ENCODE measurements around the gene CAMTA1. TPM values are rescaled to one million over a fixed set of nuclear protein-coding genes. Genes with fewer than 3 reads are reported as not detected.

CAMTA1 gene
- total RNA-seq, 4 donors from 2014 or later: 45.3 to 68.9 (median 62.0) TPM

DNA sequence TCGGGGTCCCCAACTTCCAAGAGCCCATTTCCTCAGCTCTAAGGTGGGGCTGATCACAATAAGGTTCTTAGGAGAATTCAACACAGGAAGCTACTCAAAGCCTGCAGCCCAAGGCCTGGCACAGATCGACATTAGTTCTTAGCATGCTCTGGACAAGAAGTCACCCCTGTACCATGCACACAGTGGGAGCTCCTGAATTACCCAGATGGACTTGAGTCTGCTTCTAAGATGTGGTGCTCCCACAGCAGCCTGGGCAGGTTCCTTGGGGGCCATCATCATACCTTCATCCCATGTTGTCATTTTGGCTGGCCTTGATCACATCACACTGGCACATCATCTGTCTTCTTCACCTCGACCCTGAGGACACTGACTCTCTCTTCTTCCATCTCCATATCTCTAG is 832.6 kb downstream of the CAMTA1 start:
- DNase-seq (ENCODE audit: low spot score) (no peak), ATAC-seq (ENCODE audit: low FRiP score) (no peak)
- TF ChIP-seq, protein P1, sequence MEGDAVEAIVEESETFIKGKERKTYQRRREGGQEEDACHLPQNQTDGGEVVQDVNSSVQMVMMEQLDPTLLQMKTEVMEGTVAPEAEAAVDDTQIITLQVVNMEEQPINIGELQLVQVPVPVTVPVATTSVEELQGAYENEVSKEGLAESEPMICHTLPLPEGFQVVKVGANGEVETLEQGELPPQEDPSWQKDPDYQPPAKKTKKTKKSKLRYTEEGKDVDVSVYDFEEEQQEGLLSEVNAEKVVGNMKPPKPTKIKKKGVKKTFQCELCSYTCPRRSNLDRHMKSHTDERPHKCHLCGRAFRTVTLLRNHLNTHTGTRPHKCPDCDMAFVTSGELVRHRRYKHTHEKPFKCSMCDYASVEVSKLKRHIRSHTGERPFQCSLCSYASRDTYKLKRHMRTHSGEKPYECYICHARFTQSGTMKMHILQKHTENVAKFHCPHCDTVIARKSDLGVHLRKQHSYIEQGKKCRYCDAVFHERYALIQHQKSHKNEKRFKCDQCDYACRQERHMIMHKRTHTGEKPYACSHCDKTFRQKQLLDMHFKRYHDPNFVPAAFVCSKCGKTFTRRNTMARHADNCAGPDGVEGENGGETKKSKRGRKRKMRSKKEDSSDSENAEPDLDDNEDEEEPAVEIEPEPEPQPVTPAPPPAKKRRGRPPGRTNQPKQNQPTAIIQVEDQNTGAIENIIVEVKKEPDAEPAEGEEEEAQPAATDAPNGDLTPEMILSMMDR (IDR thresholded peaks at IDR 0.05): no peak

DNA sequence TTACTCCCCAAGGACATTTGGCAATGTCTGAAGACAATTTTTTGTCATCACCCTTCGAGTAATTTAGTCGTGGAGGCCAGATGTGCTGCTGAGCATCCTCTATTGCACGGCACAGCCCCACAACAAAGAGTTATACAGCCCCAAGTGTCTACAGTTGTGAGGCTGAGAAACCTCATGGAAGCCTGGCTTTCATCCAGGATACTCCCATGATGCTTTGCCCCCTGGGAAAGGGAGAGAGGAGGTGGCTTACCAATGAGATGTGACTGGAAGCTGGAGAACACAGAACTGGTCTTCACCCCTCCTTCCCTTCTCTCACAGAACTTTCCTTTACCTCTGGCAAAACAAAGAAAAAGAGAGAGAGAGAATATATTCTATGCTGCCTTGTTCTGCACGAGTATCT is 834.9 kb downstream of the CAMTA1 start:
- no peak for ATAC-seq (ENCODE audit: low FRiP score)
- no peak for DNase-seq (ENCODE audit: low spot score)
- TF ChIP-seq, protein P1 (IDR thresholded peaks at IDR 0.05): no peak

DNA sequence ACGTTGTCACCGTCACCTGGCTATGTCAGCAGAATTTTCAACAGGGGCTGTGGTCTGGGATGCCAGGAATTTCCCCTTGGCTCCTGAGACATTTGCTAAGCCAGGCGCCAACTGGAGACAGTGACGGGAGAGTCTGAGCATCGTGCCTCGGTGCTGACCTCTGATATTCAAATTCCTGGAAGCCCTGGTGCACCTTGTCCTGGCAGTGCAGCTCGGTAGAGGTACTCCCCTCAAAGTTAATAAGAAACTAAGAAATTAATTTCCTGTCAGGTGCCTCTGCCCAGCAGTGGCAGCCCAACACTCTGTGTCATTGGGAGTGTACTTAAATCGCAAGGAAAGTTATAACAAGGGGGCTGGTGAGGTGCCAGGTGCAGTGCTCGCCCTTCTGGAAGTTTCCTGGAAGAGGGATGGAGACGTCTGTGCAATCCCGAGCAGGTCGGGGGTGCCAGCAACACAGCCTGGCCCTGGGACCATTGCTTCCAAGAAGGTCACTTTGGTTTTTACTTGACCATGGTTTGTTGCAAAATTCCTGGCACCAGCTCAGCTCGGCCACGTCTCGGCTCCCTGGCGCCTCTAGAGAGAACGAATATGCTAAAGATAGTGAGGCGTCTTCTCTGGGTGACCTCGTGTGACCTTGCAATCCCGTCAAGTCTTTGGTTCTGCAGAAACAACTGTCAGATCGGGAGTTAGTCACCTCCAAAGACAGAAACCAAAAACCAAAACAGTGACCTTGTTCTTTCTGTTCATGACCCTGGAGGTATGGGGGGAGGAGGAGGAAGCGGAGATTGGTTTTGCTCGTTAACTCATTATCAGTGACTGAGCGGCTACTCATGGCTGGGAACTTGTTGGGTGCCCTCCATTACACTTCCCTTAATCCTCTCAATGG is 836.3 kb downstream of the CAMTA1 start:
- DNase-seq (ENCODE audit: low spot score): no peak

DNA sequence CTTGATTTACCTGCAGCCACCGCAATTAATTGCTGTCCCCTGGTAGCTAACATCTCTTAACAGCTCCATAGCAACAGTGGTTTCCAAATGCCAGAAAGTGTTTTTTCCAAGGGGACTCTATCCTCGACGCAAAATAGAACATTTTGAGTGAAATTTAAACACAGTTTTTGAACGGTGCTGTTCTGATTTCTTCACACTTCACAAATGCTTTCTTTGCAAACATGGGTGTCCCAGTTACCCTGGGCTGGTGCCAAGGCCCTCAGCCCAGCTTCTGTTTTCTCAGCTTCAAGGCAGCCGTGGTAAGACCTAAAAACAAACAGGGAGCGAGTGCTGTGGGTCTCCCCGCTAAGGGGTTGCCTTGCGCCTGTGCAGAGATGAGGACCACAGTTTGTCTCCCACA is 838.6 kb downstream of the CAMTA1 start:
- no peak for DNase-seq (ENCODE audit: low spot score)
- TF ChIP-seq, protein P1 (IDR thresholded peaks at IDR 0.05): no peak
- ATAC-seq (ENCODE audit: low FRiP score): no peak

More for the DNA sequence above, 836.3 kb downstream of the CAMTA1 start:
- ATAC-seq (ENCODE audit: low FRiP score): no peak
- TF ChIP-seq, protein P1 (IDR thresholded peaks at IDR 0.05): no peak

DNA sequence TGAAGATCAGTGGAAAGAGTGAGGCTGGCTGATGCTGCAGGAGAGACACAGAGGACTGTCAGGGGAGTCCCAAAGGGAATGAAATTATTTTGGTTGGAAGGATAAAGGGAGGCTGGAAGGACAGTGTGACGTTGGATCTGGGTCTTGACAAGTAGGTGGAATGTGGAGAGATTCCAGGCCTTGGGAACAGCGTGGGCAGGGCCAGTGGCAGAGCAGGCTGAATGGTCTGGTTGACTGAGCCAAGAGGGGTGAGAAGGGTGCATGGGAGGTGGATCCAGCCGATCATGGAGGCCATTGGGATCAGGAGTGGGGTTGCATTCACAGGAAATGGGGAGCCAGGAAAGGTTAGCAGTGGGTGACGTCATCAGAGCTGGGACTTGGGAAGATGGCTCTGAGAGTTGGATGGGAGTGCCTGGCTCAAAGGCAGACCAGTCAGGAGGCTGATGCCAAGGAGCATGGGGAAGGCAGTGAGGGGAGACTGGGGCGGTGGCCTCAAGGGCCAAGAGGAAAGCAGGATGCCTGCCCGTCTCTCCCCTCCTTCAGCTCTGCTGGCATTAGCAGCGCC is 839.6 kb downstream of the CAMTA1 start:
- DNase-seq (ENCODE audit: low spot score) (no peak), ATAC-seq (ENCODE audit: low FRiP score) (no peak)
- TF ChIP-seq, protein P1 (IDR thresholded peaks at IDR 0.05): no peak

DNA sequence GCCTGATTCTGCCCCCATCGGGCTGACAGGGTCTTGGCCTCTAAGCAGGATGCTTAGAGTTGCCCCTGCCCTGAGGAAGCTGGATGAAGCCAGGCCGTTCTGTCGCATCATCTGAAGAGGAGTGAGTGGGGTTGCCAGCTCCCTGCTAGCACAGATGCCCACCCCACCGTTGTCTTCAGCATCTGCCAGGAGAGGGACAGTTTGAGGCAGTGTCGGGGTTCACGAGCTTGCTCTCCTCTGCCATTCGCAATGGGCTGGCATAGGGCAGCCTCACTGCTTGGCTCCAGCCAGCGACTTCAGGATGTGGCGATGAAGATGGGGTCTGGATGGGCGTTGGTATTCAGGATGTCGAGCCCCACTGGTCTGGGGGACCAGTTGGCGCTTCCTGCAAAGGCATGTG is 840.1 kb downstream of the CAMTA1 start:
- TF ChIP-seq, protein P1 (IDR thresholded peaks at IDR 0.05): no peak
- DNase-seq (ENCODE audit: low spot score): no peak
- ATAC-seq (ENCODE audit: low FRiP score): no peak

DNA sequence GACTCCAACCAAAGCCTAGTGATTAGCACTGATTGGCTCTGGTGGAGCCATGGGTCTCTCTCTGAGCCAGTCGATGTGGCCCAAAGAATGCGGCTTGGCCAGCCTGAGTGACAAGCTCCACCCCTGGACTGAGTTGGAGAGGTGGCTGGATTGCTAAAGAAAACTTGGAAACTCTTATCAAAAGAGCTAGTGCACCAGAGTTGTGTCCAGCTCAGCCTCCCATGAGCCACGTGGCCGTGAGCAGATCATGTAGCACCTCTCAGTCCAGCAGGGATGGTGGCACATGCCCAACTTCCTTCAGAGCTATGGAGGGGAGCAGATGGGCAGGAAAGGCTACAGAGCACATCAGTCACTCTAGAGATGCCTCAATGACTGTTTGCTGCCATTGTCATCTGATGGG is 843.0 kb downstream of the CAMTA1 start:
- DNase-seq (ENCODE audit: low spot score) (no peak), ATAC-seq (ENCODE audit: low FRiP score) (no peak)
- TF ChIP-seq, protein P1 (IDR thresholded peaks at IDR 0.05): no peak

Data from omental fat pad (tissue), 4 donors.